B cell (primary cell): Measurements from ENCODE around the gene MANBA. TPM values are rescaled to one million over a fixed set of nuclear protein-coding genes. Genes with fewer than 3 reads are reported as not detected.
"Not testable (repeated sequence)": the region's sequence is repeated elsewhere in the genome, so short reads cannot be mapped to it uniquely, and the experiment has no call there.

Experiments used
- ATAC-seq: fragments of 200-7000 bp; cut with Tn5 transposase; one replicate; pipeline ENCODE4 v1.10.0; 2021; ENCODE audit warnings: low read depth, mild to moderate bottlenecking, moderate number of reproducible peaks, moderate library complexity
- CTCF ChIA-PET: fragments of 350-600 bp; sonication (Branson Sonifier 250); formaldehyde crosslinking; loops from one replicate; lab custom pipeline; 2021; ENCODE audit warnings: antibody characterized with exemption, inconsistent platforms; lab: Charles Lee
- POLR2A ChIA-PET: fragments of 350-600 bp; sonication (Branson Sonifier 250); formaldehyde crosslinking; loops from one replicate; lab custom pipeline; 2021; ENCODE audit warnings: antibody characterized with exemption; lab: Charles Lee
- DNase-seq: peaks from one replicate; pipeline ENCODE4 v3.0.0; 2013
- H2AFZ ChIP-seq: 2 replicates; pipeline ENCODE4 v1.6.1; 2012; ENCODE audit warnings: mild to moderate bottlenecking, low read depth, low read length; ENCODE audit not compliant: insufficient read depth, poor library complexity, severe bottlenecking
- H3K27ac ChIP-seq, 2 donors: 1 replicate in 1 of 2; 2 replicates in 1 of 2; pipeline ENCODE4 v1.5.1; 2012 to 2013; ENCODE audit warnings: low read length in 2 of 2, mild to moderate bottlenecking in 2 of 2, moderate library complexity in 1 of 2
- H3K27me3 ChIP-seq, 4 experiments: fragments of 200-600 bp in 1 of 4; sonication (generic) in 1 of 4; replicated peaks in 1 of 4; 1 replicate in 2 of 4; 2 replicates in 2 of 4; pipeline versions ENCODE4 v1.6.1 to v1.7.0; 2013 to 2016; ENCODE audit warnings: low read length in 3 of 4, mild to moderate bottlenecking in 2 of 4, mixed read lengths in 1 of 4, moderate library complexity in 1 of 4; ENCODE audit not compliant: insufficient read depth in 4 of 4, control insufficient read depth in 3 of 4; ENCODE audit errors: control extremely low read depth in 1 of 4
- H3K36me3 ChIP-seq, 2 experiments: replicated peaks in 1 of 2; 1 replicate in 1 of 2; 2 replicates in 1 of 2; pipeline versions ENCODE4 v1.6.1 to v1.7.1; 2013; ENCODE audit warnings: low read length in 1 of 2; ENCODE audit not compliant: insufficient read depth in 2 of 2, control insufficient read depth in 1 of 2; ENCODE audit errors: control extremely low read depth in 1 of 2, extremely low read depth in 1 of 2
- H3K4me1 ChIP-seq, 2 donors: fragments of 200-600 bp in 1 of 2; sonication (generic) in 1 of 2; 1 replicate in 1 of 2; 2 replicates in 1 of 2; pipeline versions ENCODE4 v1.5.1 to v1.6.1; 2013 to 2017; ENCODE audit warnings: low read length in 2 of 2; ENCODE audit not compliant: control insufficient read depth in 2 of 2, insufficient read depth in 2 of 2
- H3K4me2 ChIP-seq: replicated peaks from 2 replicates; pipeline ENCODE3; 2012; ENCODE audit warnings: mild to moderate bottlenecking, low read depth, low read length; ENCODE audit not compliant: poor library complexity, severe bottlenecking
- H3K4me3 ChIP-seq, 5 experiments: fragments of 200-600 bp in 1 of 5; sonication (generic) in 1 of 5; 1 replicate in 3 of 5; 2 replicates in 2 of 5; pipeline versions ENCODE4 v1.5.1 to v1.7.0; 2011 to 2016; ENCODE audit warnings: low read length in 4 of 5, mild to moderate bottlenecking in 4 of 5, low read depth in 2 of 5, control low read depth in 1 of 5, moderate library complexity in 1 of 5; ENCODE audit not compliant: insufficient read depth in 1 of 5; ENCODE audit errors: control extremely low read depth in 1 of 5, extremely low read depth in 1 of 5
- H3K79me2 ChIP-seq: fragments of 200-600 bp; sonication (generic); one replicate; pipeline ENCODE4 v1.6.0; 2016; ENCODE audit warnings: low read length; ENCODE audit not compliant: control insufficient read depth, insufficient read depth
- H3K9ac ChIP-seq: fragments of 200-600 bp; sonication (generic); 2 replicates; pipeline ENCODE4 v1.6.1; 2017; ENCODE audit warnings: mild to moderate bottlenecking, low read length, moderate library complexity
- H3K9me3 ChIP-seq, 3 donors: one replicate each; pipeline versions ENCODE4 v1.6.1 to v1.7.1; 2013; ENCODE audit warnings: low read length in 2 of 3; ENCODE audit not compliant: control insufficient read depth in 2 of 3, insufficient read depth in 1 of 3; ENCODE audit errors: control extremely low read depth in 1 of 3
- H4K20me1 ChIP-seq: 2 replicates; pipeline ENCODE4 v1.6.0; 2012; ENCODE audit warnings: mild to moderate bottlenecking, low read length; ENCODE audit not compliant: insufficient read depth, control insufficient read depth, poor library complexity, severe bottlenecking
- H3K27ac Mint-ChIP-seq: one replicate; pipeline ENCODE4 v1.8.0; 2021; ENCODE audit warnings: mixed read lengths
- H3K27me3 Mint-ChIP-seq: one replicate; pipeline ENCODE4 v1.8.0; 2021; ENCODE audit warnings: mixed read lengths
- H3K4me1 Mint-ChIP-seq: one replicate; pipeline ENCODE4 v1.8.0; 2021; ENCODE audit warnings: mixed read lengths
- H3K4me3 Mint-ChIP-seq: one replicate; pipeline ENCODE4 v1.8.0; 2021; ENCODE audit warnings: mixed read lengths
- H3K9me3 Mint-ChIP-seq: one replicate; pipeline ENCODE4 v1.8.0; 2022; ENCODE audit warnings: mixed read lengths; ENCODE audit not compliant: insufficient read depth
- EZH2 ChIP-seq: IDR thresholded peaks from 2 replicates; pipeline ENCODE4 v1.6.1; 2012; ENCODE audit warnings: borderline replicate concordance, low read depth, mild to moderate bottlenecking, moderate library complexity, low read length; ENCODE audit not compliant: insufficient read depth, poor library complexity, severe bottlenecking
- WGBS: methylation state at CpG from one replicate; pipeline ENCODE4 v1.1.5; 2013; ENCODE audit warnings: missing lambda C conversion rate; ENCODE audit not compliant: insufficient coverage; 5-methylcytosine and 5-hydroxymethylcytosine counted together
- intact Hi-C: fragments of 100-400 bp; cut with micrococcal nuclease; formaldehyde crosslinking; loops from one replicate; pipeline ENCODE4 v1.10.0; 2022
- polyA plus RNA-seq: library from polyadenylated mRNA; depleted of rRNA; stranded (reverse); fragments of >200 nt; gene quantifications from 2 replicates; pipeline ENCODE4 v1.2.3, GENCODE V29; 2012
- total RNA-seq, 2 donors: library from RNA; stranded (reverse); fragments of 120-200 nt in 1 of 2; gene quantifications; 1 replicate in 1 of 2; 2 replicates in 1 of 2; pipeline versions ENCODE4 v1.2.3 to v1.2.4, GENCODE V29; 2013 to 2022
- TF ChIP-seq, protein P1 (sequence below): fragments of 200-600 bp; IDR thresholded peaks from one replicate; pipeline ENCODE4 v1.8.0; 2022; ENCODE audit warnings: antibody characterized with exemption, mild to moderate bottlenecking

The MANBA gene
- total and polyA plus RNA-seq, 2 donors (not counting 1 experiment from before 2014, with no cell fraction given): 91.6 to 119 TPM

- no peak overlapping the region for H3K9ac ChIP-seq
- H3K4me3 Mint-ChIP-seq: no peak overlapping the region
- peaks cover 22% of the 10 kb centered on the region for H3K79me2 ChIP-seq
- H3K4me2 ChIP-seq: no peak overlapping the region
- H3K36me3 ChIP-seq: peaks cover 8 to 53% of the 10 kb centered on the region in 2 experiments
- H3K9me3 ChIP-seq: no peaks in the 10 kb centered on the region
- H3K27me3 ChIP-seq: no peaks in the 10 kb centered on the region
- H3K27ac Mint-ChIP-seq: no peak overlapping the region
- POLR2A ChIA-PET: interaction anchor here (0.7 kb wide), 1 partner anchor 22 kb away, joined by 7 read pairs; no protein-coding TSS in a partner anchor
- no peaks in the 10 kb centered on the region for H3K9me3 Mint-ChIP-seq
- H3K4me1 ChIP-seq: no peaks in the 10 kb centered on the region
- H4K20me1 ChIP-seq: peaks cover 5% of the 10 kb centered on the region
- CTCF ChIA-PET: interaction anchor here (0.7 kb wide), 1 partner anchor 293 kb away, joined by 3 read pairs; no protein-coding TSS in a partner anchor
- no peaks in the 10 kb centered on the region for H3K27me3 Mint-ChIP-seq
- 100% methylated on average over 1 of the region's 1 CpG for WGBS
- no peak overlapping the region for H3K27ac ChIP-seq
- no peak overlapping the region for H2AFZ ChIP-seq
- DNase-seq (no peak), ATAC-seq (no peak)
- no peak overlapping the region for H3K4me3 ChIP-seq
- TF ChIP-seq, protein P1, sequence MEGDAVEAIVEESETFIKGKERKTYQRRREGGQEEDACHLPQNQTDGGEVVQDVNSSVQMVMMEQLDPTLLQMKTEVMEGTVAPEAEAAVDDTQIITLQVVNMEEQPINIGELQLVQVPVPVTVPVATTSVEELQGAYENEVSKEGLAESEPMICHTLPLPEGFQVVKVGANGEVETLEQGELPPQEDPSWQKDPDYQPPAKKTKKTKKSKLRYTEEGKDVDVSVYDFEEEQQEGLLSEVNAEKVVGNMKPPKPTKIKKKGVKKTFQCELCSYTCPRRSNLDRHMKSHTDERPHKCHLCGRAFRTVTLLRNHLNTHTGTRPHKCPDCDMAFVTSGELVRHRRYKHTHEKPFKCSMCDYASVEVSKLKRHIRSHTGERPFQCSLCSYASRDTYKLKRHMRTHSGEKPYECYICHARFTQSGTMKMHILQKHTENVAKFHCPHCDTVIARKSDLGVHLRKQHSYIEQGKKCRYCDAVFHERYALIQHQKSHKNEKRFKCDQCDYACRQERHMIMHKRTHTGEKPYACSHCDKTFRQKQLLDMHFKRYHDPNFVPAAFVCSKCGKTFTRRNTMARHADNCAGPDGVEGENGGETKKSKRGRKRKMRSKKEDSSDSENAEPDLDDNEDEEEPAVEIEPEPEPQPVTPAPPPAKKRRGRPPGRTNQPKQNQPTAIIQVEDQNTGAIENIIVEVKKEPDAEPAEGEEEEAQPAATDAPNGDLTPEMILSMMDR: no peak
- no peak for TF ChIP-seq EZH2
- no peaks in the 10 kb centered on the region for H3K4me1 Mint-ChIP-seq
- intact Hi-C loops: no loop called here
Observed at GRCh38 chr4:102717448-102718092, 43.2 kb downstream of the MANBA start.

- H3K4me1 Mint-ChIP-seq: peaks cover 3% of the 10 kb centered on the region
Observed at GRCh38 chr4:102715057-102715456, 45.7 kb downstream of the MANBA start.

GRCh38 chr4:102713774-102714173, 47.0 kb downstream of the MANBA start:
- H3K27me3 Mint-ChIP-seq, H3K4me3 ChIP-seq, DNase-seq, H3K27me3 ChIP-seq, H3K27ac Mint-ChIP-seq, H3K4me3 Mint-ChIP-seq, intact Hi-C loops, H3K9me3 ChIP-seq, H3K27ac ChIP-seq, H4K20me1 ChIP-seq, H3K9me3 Mint-ChIP-seq, H3K4me1 ChIP-seq, CTCF ChIA-PET, H3K9ac ChIP-seq, H3K4me2 ChIP-seq, POLR2A ChIA-PET, ATAC-seq, H2AFZ ChIP-seq: not testable (repeated sequence)
- peaks cover 5 to 34% of the 10 kb centered on the region in 2 experiments for H3K36me3 ChIP-seq
- WGBS: 96% methylated on average over 3 of the region's 3 CpGs
- H3K79me2 ChIP-seq: peaks cover 37% of the 10 kb centered on the region
- peaks cover 12% of the 10 kb centered on the region for H3K4me1 Mint-ChIP-seq

More at GRCh38 chr4:102715057-102715456, 45.7 kb downstream of the MANBA start:
- ATAC-seq (no peak), DNase-seq (no peak)
- no peak overlapping the region for H3K4me2 ChIP-seq
- no peaks in the 10 kb centered on the region for H3K9me3 ChIP-seq
- Mint-ChIP-seq H3K27me3 (no peaks in the 10 kb centered on the region), H3K9me3 (no peaks in the 10 kb centered on the region), H3K4me3 (no peak overlapping the region), H3K27ac (no peak overlapping the region)
- POLR2A ChIA-PET: no interaction called here
- H3K4me3 ChIP-seq: no peak overlapping the region
- intact Hi-C loops: no loop called here
- TF ChIP-seq, protein P1: no peak
- TF ChIP-seq EZH2: no peak
- no peak overlapping the region for H3K27ac ChIP-seq
- H3K9ac ChIP-seq: no peak overlapping the region
- H3K36me3 ChIP-seq: peaks cover 5 to 44% of the 10 kb centered on the region in 2 experiments
- peaks cover 5% of the 10 kb centered on the region for H4K20me1 ChIP-seq
- H3K79me2 ChIP-seq: peaks cover 24% of the 10 kb centered on the region
- CTCF ChIA-PET: no interaction called here
- no peaks in the 10 kb centered on the region for H3K27me3 ChIP-seq
- 100% methylated on average over 1 of the region's 1 CpG for WGBS
- H3K4me1 ChIP-seq: no peaks in the 10 kb centered on the region
- H2AFZ ChIP-seq: no peak overlapping the region
